Esophagus squamous epithelium (tissue), 4 donors: ENCODE results near the gene IGF2BP3.

ENCODE experiments used
- CTCF ChIP-seq, 6 experiments: fragments of 450-650 bp in 4 of 6; fragments of 200-600 bp in 2 of 6; sonication (generic) in 2 of 6; IDR thresholded peaks; one replicate each; pipeline ENCODE4 v1.5.1; 2016 to 2019; ENCODE audit warnings: antibody characterized with exemption in 6 of 6, mild to moderate bottlenecking in 4 of 6, moderate library complexity in 4 of 6
- POLR2A ChIP-seq, 4 donors: fragments of 450-650 bp; IDR thresholded peaks; one replicate each; pipeline ENCODE4 v1.6.1; 2017; ENCODE audit warnings: antibody characterized with exemption in 4 of 4, mild to moderate bottlenecking in 4 of 4, moderate library complexity in 3 of 4

GRCh38 chr7:23268167-23268566 lies 202.1 kb downstream of the IGF2BP3 start:
- TF ChIP-seq CTCF (IDR thresholded peaks at IDR 0.05) = no peak
- no peak for TF ChIP-seq POLR2A (IDR thresholded peaks at IDR 0.05)
